ENCODE measurements around the gene SFR1.
"Not testable (repeated sequence)": the region's sequence is repeated elsewhere in the genome, so short reads cannot be mapped to it uniquely, and the experiment has no call there.

SFR1 gene

GRCh38 chr10:104109908-104110662 is 11.9 kb upstream of the SFR1 start:
- DNase-seq = no peak

DNA sequence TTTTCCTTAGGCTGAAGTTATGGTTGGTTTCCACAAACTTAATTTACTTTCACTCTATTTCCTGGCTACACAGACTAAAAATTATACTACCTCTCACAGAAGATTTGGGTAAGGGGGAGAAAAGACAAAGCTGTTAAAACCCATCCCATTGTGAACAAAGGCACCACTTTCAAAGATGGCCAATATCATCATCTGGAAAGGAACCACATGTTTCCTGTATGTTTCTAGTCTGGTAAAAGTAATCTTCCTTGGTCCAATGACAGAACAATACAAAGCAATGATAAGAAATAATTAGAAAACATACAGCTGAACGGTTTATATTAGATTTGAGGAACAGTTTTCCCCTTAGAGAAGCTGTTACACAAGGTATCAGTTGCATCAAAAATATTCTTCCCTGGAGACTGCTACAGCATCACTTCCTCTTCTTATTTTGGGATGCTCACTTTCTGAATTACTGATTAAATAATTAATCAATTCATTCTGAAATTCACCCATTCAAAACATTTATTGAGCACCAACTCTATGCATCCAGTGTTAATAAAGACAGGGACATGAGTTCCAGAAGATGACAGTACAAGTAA is 8.5 kb upstream of the SFR1 start:
- no peak for DNase-seq

GRCh38 chr10:104117839-104118323 is 4.1 kb upstream of the SFR1 start:
- peak; percentile 78 for DNase-seq

DNA sequence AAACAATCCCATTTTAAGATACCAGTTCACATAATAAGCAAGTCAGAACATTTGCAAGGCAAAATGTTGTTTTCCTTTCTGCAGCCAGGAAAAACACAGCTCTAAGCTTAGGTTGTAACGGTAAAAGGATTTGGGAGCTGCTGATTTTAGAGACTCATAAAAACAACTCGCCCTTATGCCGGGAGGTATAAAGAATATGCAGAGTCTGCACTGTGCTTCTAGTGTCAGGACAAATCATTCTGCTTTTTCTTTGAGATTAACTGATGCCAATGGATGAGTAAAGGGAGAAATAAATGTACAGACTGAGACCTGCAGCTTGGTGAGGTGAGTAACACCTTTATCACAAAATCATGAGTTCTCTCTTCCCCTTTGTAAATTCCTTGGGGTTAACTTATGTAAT is 2.0 kb upstream of the SFR1 start:
- DNase-seq = no peak

- no peak for DNase-seq
Observed at GRCh38 chr10:104120512-104120902, 1.5 kb upstream of the SFR1 start.

- DNase-seq = peak; percentile 3
Observed at GRCh38 chr10:104120903-104121484, 977 bp upstream of the SFR1 start.

GRCh38 chr10:104122225-104123107 is 495 bp downstream of the SFR1 start:
- peak; percentile 23 for DNase-seq

DNA sequence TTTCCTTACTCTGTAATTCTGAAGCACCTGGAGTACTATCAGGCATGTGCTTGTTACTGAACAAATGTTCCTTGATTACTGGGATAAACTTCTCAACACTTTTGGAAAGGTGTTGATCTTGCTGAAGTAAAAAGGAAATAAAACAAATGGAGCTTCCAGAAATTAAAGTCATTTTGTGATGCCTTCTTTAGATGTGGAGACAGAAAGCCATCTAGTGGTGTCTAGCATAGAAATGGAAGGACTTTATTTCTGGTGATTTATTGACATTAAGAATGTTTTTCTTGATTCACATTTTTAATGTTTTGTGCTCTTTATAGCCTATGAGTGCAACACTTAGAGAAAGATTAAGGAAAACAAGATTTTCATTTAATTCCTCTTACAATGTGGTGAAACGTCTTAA is 1.4 kb downstream of the SFR1 start:
- DNase-seq = peak; percentile 1

GRCh38 chr10:104127411-104127810 is 5.4 kb downstream of the SFR1 start:
- DNase-seq = no peak

DNA sequence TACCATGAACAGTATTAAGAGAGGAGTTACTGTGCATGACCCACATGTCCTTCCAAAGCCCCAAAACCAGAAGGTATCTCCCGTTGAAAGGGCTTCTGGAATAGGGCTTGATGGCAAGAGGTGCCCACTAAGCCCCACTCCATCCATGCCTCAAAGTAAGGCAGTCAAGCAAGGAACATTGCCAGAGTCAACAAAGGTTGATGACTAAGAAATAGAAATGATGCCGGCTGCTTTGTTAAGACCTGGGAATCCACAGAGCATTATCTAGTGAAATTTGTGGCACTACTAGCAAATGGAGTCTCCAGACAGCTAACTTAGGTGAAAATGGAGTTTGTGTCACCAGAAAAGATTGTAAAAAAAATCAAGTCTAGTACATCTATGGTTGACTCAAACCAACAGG is 6.2 kb downstream of the SFR1 start:
- no peak for DNase-seq

- DNase-seq = no peak
Observed at GRCh38 chr10:104130041-104130440, 8.1 kb downstream of the SFR1 start.

GRCh38 chr10:104138131-104138530 is 16.2 kb downstream of the SFR1 start:
- no peak for DNase-seq

GRCh38 chr10:104139221-104139620 is 17.2 kb downstream of the SFR1 start:
- no peak for DNase-seq

DNA sequence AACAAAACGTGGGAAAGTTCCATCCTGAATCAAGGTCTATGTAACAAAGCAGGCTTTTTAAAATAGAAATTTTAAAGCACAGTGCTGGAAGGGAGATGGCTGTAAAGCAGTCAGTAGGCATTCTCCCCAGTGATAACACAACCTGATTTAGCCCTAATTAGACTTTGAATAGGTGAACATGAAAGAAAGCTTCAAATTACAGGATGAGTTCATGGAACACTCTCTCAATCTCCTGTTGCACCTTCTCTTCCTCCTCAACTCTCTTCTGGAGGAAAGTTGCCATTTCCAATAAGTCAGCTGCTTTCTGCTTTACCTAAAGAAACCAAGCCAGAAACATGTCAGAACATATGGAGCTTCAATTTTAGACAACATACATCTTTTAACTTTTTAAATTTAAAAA is 20.1 kb downstream of the SFR1 start:
- no peak for DNase-seq

- no peak for DNase-seq
Observed at GRCh38 chr10:104143829-104144228, 21.9 kb downstream of the SFR1 start.

- DNase-seq = no peak
Observed at GRCh38 chr10:104144931-104145330, 23.0 kb downstream of the SFR1 start.

- DNase-seq = no peak
Observed at GRCh38 chr10:104146882-104147281, 24.9 kb downstream of the SFR1 start.

DNA sequence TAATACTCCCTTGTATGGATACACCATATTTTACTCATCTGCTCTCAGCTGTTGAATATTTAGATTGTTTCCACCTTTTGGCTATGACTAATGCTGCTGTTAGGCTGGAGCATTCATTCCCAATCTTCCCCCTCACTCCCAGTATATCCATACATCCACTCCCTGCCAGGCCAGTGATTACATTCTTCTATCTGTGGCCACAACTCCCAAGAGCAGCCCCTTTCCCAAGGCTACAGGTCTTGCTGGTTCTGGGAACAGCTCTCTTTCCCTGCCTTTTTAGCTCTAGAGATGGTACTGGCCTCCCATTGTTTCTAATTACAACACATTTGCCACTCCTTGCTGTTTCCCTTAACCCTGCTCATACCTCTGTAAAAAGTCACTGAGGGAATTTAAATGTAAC is 28.2 kb downstream of the SFR1 start:
- no peak for DNase-seq

DNA sequence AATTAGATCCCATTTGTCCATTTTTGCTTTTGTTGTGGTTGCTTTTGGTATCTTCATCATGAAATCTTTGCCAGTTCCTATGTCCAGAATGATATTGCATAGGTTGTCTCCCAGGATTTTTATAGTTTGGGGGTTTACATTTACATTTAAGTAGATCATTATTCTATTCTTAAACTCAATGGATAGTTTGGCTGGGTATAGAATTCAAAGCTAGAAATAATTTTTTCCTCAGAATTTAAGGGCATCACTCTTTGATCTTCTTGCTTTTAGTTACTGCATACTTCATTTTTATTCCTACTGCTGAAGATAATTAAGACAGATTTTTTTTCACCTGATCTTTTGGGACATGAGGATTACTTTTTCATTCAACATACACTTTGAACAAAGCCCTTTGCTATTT is 29.8 kb downstream of the SFR1 start:
- DNase-seq = no peak

DNA sequence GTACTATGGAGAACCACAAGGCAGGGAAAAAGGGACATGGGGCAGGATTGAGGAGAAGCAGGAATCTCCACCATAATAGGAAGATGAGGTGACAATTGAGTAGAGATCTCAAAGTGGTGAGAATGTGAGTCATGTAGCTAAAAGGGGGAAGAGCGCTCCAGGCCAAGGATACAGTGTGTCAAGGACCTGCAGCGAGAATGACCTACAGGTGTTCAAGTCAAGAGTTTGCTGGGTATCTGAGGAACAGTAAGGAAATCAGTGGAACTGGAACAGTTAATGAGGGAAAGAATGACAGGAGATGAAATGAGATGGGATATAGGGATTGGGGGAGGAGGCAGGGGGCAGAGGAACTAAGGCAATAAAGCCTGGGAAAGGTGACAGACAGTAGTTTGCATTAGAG is 33.6 kb downstream of the SFR1 start:
- DNase-seq = no peak

GRCh38 chr10:104170610-104171254 is 48.8 kb downstream of the SFR1 start:
- DNase-seq = no peak

GRCh38 chr10:104174136-104174535 is 52.2 kb downstream of the SFR1 start:
- not testable (repeated sequence) for DNase-seq

All from DMS79 treated with DMSO at 0.1 percent for 48 hours (cell line).